Spleen (tissue), 13 donors: ENCODE measurements around the gene CNBP. TPM values are rescaled to one million over a fixed set of nuclear protein-coding genes. Genes with fewer than 3 reads are reported as not detected.

Source experiments
- DNase-seq: peaks from one replicate; pipeline ENCODE4 v3.0.0-alpha.2; 2020
- H3K27ac ChIP-seq, 8 donors: fragments of 200-600 bp; sonication (generic) in 7 of 8; 1 replicate in 4 of 8; 2 replicates in 4 of 8; pipeline versions ENCODE4 v1.5.0 to v1.8.0; 2016 to 2021; ENCODE audit warnings: inconsistent platforms in 4 of 8, mild to moderate bottlenecking in 4 of 8, moderate library complexity in 1 of 8
- H3K27me3 ChIP-seq, 7 donors: fragments of 200-600 bp; sonication (generic) in 6 of 7; replicated peaks in 1 of 7; 1 replicate in 4 of 7; 2 replicates in 3 of 7; pipeline versions ENCODE4 v1.5.0 to v1.8.0; 2016 to 2021; ENCODE audit warnings: inconsistent platforms in 3 of 7, mild to moderate bottlenecking in 1 of 7
- H3K36me3 ChIP-seq, 6 donors: fragments of 200-600 bp; sonication (generic) in 5 of 6; 1 replicate in 4 of 6; 2 replicates in 2 of 6; pipeline versions ENCODE4 v1.5.0 to v1.8.0; 2016 to 2021; ENCODE audit warnings: inconsistent platforms in 2 of 6
- H3K4me1 ChIP-seq, 6 donors: fragments of 200-600 bp; sonication (generic) in 5 of 6; 1 replicate in 3 of 6; 2 replicates in 3 of 6; pipeline versions ENCODE4 v1.5.0 to v1.8.0; 2016 to 2021; ENCODE audit warnings: inconsistent platforms in 3 of 6
- H3K4me3 ChIP-seq, 8 donors: fragments of 200-600 bp; sonication (generic) in 7 of 8; 1 replicate in 4 of 8; 2 replicates in 4 of 8; pipeline versions ENCODE4 v1.5.0 to v1.8.0; 2016 to 2021; ENCODE audit warnings: inconsistent platforms in 4 of 8, mild to moderate bottlenecking in 4 of 8, moderate library complexity in 2 of 8
- H3K9me3 ChIP-seq, 8 donors: fragments of 200-600 bp; sonication (generic) in 7 of 8; 1 replicate in 4 of 8; 2 replicates in 4 of 8; pipeline versions ENCODE4 v1.5.0 to v1.8.0; 2016 to 2021; ENCODE audit warnings: inconsistent platforms in 4 of 8
- CTCF ChIP-seq, 11 experiments: fragments of 200-600 bp in 7 of 11; fragments of 450-650 bp in 4 of 11; sonication (generic) in 4 of 11; IDR thresholded peaks in 8 of 11; conservative IDR thresholded peaks in 3 of 11; 1 replicate in 7 of 11; 2 replicates in 4 of 11; pipeline versions ENCODE4 v1.4.0 to v1.8.0; 2016 to 2021; ENCODE audit warnings: antibody characterized with exemption in 11 of 11, inconsistent platforms in 4 of 11, mild to moderate bottlenecking in 1 of 11
- POLR2A ChIP-seq, 3 donors: fragments of 450-650 bp; IDR thresholded peaks; one replicate each; pipeline ENCODE4 v1.5.1; 2017; ENCODE audit warnings: antibody characterized with exemption in 3 of 3, mild to moderate bottlenecking in 1 of 3
- POLR2AphosphoS5 ChIP-seq, 3 donors: sonication (generic); formaldehyde crosslinking; IDR thresholded peaks; one replicate each; pipeline ENCODE4 v1.5.1; 2017; ENCODE audit warnings: antibody characterized with exemption in 3 of 3
- WGBS, 5 donors: extraction: QIAGEN DNeasy Blood & Tissue Kit in 3 of 5; methylation state at CpG; one replicate each; pipeline versions ENCODE4 v1.1.5 to v1.1.7; 2013 to 2018; 5-methylcytosine and 5-hydroxymethylcytosine counted together
- intact Hi-C: fragments of 100-400 bp; cut with DNase I; formaldehyde crosslinking; loops from one replicate; pipeline ENCODE4 v1.15.0; 2023; ENCODE audit warnings: low total_unique reads
- long read RNA-seq, 2 donors: transcript quantifications; one replicate each; lab custom pipeline, GENCODE V29; 2026
- polyA plus RNA-seq, 3 donors: library from polyadenylated mRNA; stranded (reverse); fragments of 200-250 nt; gene quantifications; one replicate each; pipeline ENCODE4 v1.2.1, GENCODE V29; 2013
- total RNA-seq, 7 donors: library from RNA; depleted of rRNA in 3 of 7; stranded (reverse); fragments of >200 nt in 3 of 7; fragmentation: NEBNext Ultra II Directional in 4 of 7; extraction: Animal tissue kit (Norgen Biotek cat#: 25700) in 4 of 7; gene quantifications; one replicate each; pipeline versions ENCODE4 v1.1.0 to v1.2.1, GENCODE V29; 2016 to 2021
- donor health status: healthy with polysubstance abuse.
- donor health status: DM: no; HTN: no; CAD: no; lungs with moderate emphysema.
- donor health status: DM: no; HTN: no; CAD: no.
- donor health status: Bipolar disorder and iron deficiency.
- donor health status: healthy.
- donor health status: DM: no; HTN: no; CAD: no.
- donor health status: DM: yes; HTN: yes; CAD: no.

Gene CNBP
- 100 to 1,000 TPM; 252 to 420 (median 279) TPM for total RNA-seq
- polyA plus RNA-seq: 100 to 1,000 TPM; 301 to 360 (median 324) TPM
- long read RNA-seq, donor 1, transcript CNBP-207 (5 exons, 1,626 nt): minor isoform, 49 of 146 reads
- long read RNA-seq, donor 1, transcript CNBP-204 (5 exons, 1,641 nt): minor isoform, 14 of 146 reads
- long read RNA-seq, donor 1, transcript CNBP-201 (5 exons, 1,664 nt): major isoform, 57 of 146 reads
- long read RNA-seq, donor 1, partial matches to known transcripts: 7 of 146 reads
- long read RNA-seq, donor 1, other reads (novel, unspliced or antisense): 9 of 146 reads
- long read RNA-seq, donor 2, transcript CNBP-204 (5 exons, 1,641 nt): minor isoform, 10 of 132 reads
- long read RNA-seq, donor 2, transcript CNBP-201 (5 exons, 1,664 nt): major isoform, 57 of 132 reads
- long read RNA-seq, donor 2, transcript CNBP-207 (5 exons, 1,626 nt): minor isoform, 40 of 132 reads
- long read RNA-seq, donor 2, partial matches to known transcripts: 6 of 132 reads
- long read RNA-seq, donor 2, other reads (novel, unspliced or antisense): 10 of 132 reads

- Histone ChIP-seq H3K36me3 (peaks cover 0 to 16% (median 3%) of the 10 kb centered on the region in 6 donors), H3K27ac (peak within 1 kb of the TSS; percentile 83 to 100 (median 98)), H3K27me3 (no peaks in the 10 kb centered on the region), H3K4me1 (peaks cover 44 to 78% (median 53%) of the 10 kb centered on the region in 6 donors), H3K9me3 (no peaks in the 10 kb centered on the region), H3K4me3 (peak within 1 kb of the TSS; percentile 75 to 100 (median 90))
- peak; percentile 97 for DNase-seq
- TF ChIP-seq POLR2AphosphoS5 (IDR thresholded peaks at IDR 0.05) (peak; percentile 99 to 100 (median 99)), POLR2A (IDR thresholded peaks at IDR 0.05) (peak; percentile 50 to 84 (median 76)), CTCF (IDR thresholded peaks at IDR 0.05 in 8 of 11, conservative IDR thresholded peaks at IDR 0.05 in 3 of 11) (peak in 2 of 11 experiments; percentile 17 to 34)
- intact Hi-C loops: no loop called here
- 0 to 1% (median 0%) methylated on average over 21 to 83 of the region's 83 CpGs for WGBS, 5 donors
Observed at GRCh38 chr3:129183569-129184395, at the start of gene CNBP. Gene CNBP, minus strand, starts transcription at chr3:129183896. Its CDS starts 12,139 bp downstream, at chr3:129171757.

- Histone ChIP-seq H3K27me3 (peaks cover 0 to 18% (median 0%) of the 10 kb centered on the region in 7 donors), H3K27ac (peak overlapping the region in 7 of 8 donors; percentile 74 to 96 (median 92)), H3K4me3 (peak overlapping the region in 2 of 8 donors; percentile 1 to 59), H3K4me1 (peaks cover 0 to 78% (median 48%) of the 10 kb centered on the region in 6 donors), H3K9me3 (no peaks in the 10 kb centered on the region), H3K36me3 (no peaks in the 10 kb centered on the region)
- intact Hi-C loops: no loop called here
- TF ChIP-seq POLR2AphosphoS5 (IDR thresholded peaks at IDR 0.05) (no peak), CTCF (IDR thresholded peaks at IDR 0.05 in 8 of 11, conservative IDR thresholded peaks at IDR 0.05 in 3 of 11) (no peak), POLR2A (IDR thresholded peaks at IDR 0.05) (no peak)
- 84 to 90% (median 86%) methylated on average over 10 of the region's 10 CpGs for WGBS, 5 donors
- DNase-seq: no peak
Observed at GRCh38 chr3:129231331-129232119, 47.8 kb upstream of the CNBP start.

GRCh38 chr3:129230311-129231019 lies 46.8 kb upstream of the CNBP start:
- intact Hi-C loops: no loop called here
- Histone ChIP-seq H3K4me1 (peaks cover 3 to 86% (median 57%) of the 10 kb centered on the region in 6 donors), H3K4me3 (peak overlapping the region in 1 of 8 donors; percentile 59)

More at GRCh38 chr3:129230311-129231019, 46.8 kb upstream of the CNBP start:
- Histone ChIP-seq H3K36me3 (no peaks in the 10 kb centered on the region), H3K9me3 (no peaks in the 10 kb centered on the region), H3K27ac (peak overlapping the region in 7 of 8 donors; percentile 74 to 96 (median 92)), H3K27me3 (peaks cover 0 to 15% (median 0%) of the 10 kb centered on the region in 7 donors)
- WGBS, 5 donors: 25 to 49% (median 37%) methylated on average over 7 of the region's 7 CpGs
- no peak for DNase-seq
- TF ChIP-seq POLR2AphosphoS5 (IDR thresholded peaks at IDR 0.05): peak in 1 of 3 donors; percentile 77
- no peak for TF ChIP-seq CTCF (IDR thresholded peaks at IDR 0.05 in 8 of 11, conservative IDR thresholded peaks at IDR 0.05 in 3 of 11)
